GM21576 (cell line): ENCODE results near the gene RASA3.

Experiments used
- ATAC-seq: cut with Tn5 transposase; IDR thresholded peaks from one replicate; pipeline ENCODE4 v1.9.1; 2021; ENCODE audit warnings: mild to moderate bottlenecking, moderate library complexity; ENCODE audit not compliant: unreplicated experiment

The RASA3 gene

GRCh38 chr13:114058051-114058867, 74.2 kb downstream of the RASA3 start:
- no peak for ATAC-seq

- ATAC-seq = no peak
These were observed 75.0 kb downstream of the RASA3 start for GRCh38 chr13:114057166-114058050.

GRCh38 chr13:114056205-114057013, 76.0 kb downstream of the RASA3 start:
- ATAC-seq = no peak

GRCh38 chr13:114055766-114056165, 76.7 kb downstream of the RASA3 start:
- no peak for ATAC-seq

- ATAC-seq = no peak
These were observed 77.5 kb downstream of the RASA3 start for GRCh38 chr13:114054830-114055439.

- no peak for ATAC-seq
These were observed 78.2 kb downstream of the RASA3 start for GRCh38 chr13:114054264-114054663.

- ATAC-seq = no peak
These were observed 79.4 kb downstream of the RASA3 start for GRCh38 chr13:114053026-114053425.

- ATAC-seq = no peak
These were observed 81.6 kb downstream of the RASA3 start for GRCh38 chr13:114050536-114051450.

GRCh38 chr13:114049626-114050101, 82.8 kb downstream of the RASA3 start:
- no peak for ATAC-seq

GRCh38 chr13:114049026-114049425, 83.4 kb downstream of the RASA3 start:
- ATAC-seq = peak; percentile 49

GRCh38 chr13:114048443-114048842, 84.0 kb downstream of the RASA3 start:
- no peak for ATAC-seq

- ATAC-seq = peak; percentile 73
These were observed 85.0 kb downstream of the RASA3 start for GRCh38 chr13:114047358-114047881.

GRCh38 chr13:114046431-114046975, 85.9 kb downstream of the RASA3 start:
- ATAC-seq = no peak

- ATAC-seq = no peak
These were observed 87.2 kb downstream of the RASA3 start for GRCh38 chr13:114045113-114045735.

GRCh38 chr13:114044486-114044885, 87.9 kb downstream of the RASA3 start:
- no peak for ATAC-seq

GRCh38 chr13:114043421-114044053, 88.9 kb downstream of the RASA3 start:
- peak; percentile 69 for ATAC-seq

GRCh38 chr13:114042066-114042815, 90.2 kb downstream of the RASA3 start:
- no peak for ATAC-seq
